Neural crest cell (in vitro differentiated cells): ENCODE measurements around the gene MAP4K4. TPM values are rescaled to one million over a fixed set of nuclear protein-coding genes. Genes with fewer than 3 reads are reported as not detected.

ENCODE experiments used
- DNase-seq: peaks from one replicate; pipeline ENCODE4 v3.0.0; 2021; ENCODE audit warnings: low read depth, mixed read lengths, low spot score
- H3K27ac Mint-ChIP-seq: one replicate; pipeline ENCODE4 v1.8.0; 2021; ENCODE audit warnings: mild to moderate bottlenecking, mixed read lengths; ENCODE audit not compliant: unreplicated experiment
- H3K27me3 Mint-ChIP-seq: 2 replicates; pipeline ENCODE4 v1.8.0; 2021; ENCODE audit warnings: low read depth, mild to moderate bottlenecking, mixed read lengths
- H3K36me3 Mint-ChIP-seq: 2 replicates; pipeline ENCODE4 v1.8.0; 2021; ENCODE audit warnings: low read depth, mild to moderate bottlenecking, mixed read lengths
- H3K4me1 Mint-ChIP-seq: 2 replicates; pipeline ENCODE4 v1.8.0; 2021; ENCODE audit warnings: mixed read lengths
- H3K4me3 Mint-ChIP-seq: one replicate; pipeline ENCODE4 v1.8.0; 2021; ENCODE audit warnings: mild to moderate bottlenecking, mixed read lengths
- H3K9me3 Mint-ChIP-seq: 2 replicates; pipeline ENCODE4 v1.8.0; 2021; ENCODE audit warnings: mixed read lengths
- total RNA-seq: library from RNA; stranded (reverse); gene quantifications from 2 replicates; pipeline ENCODE4 v1.2.1, GENCODE V29; 2021
- TF ChIP-seq, protein P1 (sequence below): fragments of 200-600 bp; sonication (generic); conservative IDR thresholded peaks from 2 replicates; pipeline ENCODE4 v1.5.0; 2021; ENCODE audit warnings: antibody characterized with exemption, mild to moderate bottlenecking

MAP4K4 gene
- total RNA-seq, 1 donor from 2014 or later, result 209 TPM

DNA sequence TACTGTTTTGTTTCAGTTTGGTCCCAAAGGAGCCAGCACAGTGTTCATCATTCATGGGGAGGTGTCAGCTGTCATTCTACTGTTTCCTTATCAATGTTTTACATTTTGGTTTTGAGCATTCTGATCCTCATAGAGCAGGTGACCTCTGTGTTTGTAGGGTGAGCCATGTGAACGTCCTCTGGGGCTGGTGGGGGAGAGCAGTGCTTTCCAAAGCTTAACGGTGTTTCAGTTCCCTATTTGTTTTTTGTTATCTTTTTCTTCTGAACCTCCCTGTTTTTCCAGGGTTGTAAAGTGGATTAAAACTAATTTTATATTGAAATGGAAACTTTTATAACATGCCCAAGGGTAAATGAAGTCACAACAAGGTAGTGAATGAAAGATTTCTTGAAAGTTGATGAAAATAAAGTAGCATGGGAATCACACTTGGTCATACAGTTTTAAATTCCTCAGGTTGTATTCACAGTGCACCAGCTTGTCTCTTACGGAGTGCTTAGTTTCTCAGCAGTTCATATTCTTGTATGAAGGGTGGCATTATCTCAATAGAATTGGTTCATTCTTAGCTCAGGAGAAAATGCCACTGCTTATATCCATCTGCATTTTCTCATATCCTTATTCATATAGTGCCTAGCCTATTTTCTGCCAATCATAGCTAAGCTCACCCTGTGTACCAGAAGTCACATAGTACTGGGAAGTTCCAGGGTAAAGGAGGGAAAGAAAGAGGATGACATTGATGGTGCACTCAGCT, 54.5 kb downstream of the MAP4K4 start:
- DNase-seq, result no peak
- Mint-ChIP-seq H3K27ac (no peak overlapping the region), H3K4me1 (peaks cover 61% of the 10 kb centered on the region), H3K9me3 (no peaks in the 10 kb centered on the region), H3K4me3 (peak overlapping the region; percentile 73), H3K36me3 (peaks cover 7% of the 10 kb centered on the region), H3K27me3 (no peaks in the 10 kb centered on the region)
- TF ChIP-seq, protein P1, sequence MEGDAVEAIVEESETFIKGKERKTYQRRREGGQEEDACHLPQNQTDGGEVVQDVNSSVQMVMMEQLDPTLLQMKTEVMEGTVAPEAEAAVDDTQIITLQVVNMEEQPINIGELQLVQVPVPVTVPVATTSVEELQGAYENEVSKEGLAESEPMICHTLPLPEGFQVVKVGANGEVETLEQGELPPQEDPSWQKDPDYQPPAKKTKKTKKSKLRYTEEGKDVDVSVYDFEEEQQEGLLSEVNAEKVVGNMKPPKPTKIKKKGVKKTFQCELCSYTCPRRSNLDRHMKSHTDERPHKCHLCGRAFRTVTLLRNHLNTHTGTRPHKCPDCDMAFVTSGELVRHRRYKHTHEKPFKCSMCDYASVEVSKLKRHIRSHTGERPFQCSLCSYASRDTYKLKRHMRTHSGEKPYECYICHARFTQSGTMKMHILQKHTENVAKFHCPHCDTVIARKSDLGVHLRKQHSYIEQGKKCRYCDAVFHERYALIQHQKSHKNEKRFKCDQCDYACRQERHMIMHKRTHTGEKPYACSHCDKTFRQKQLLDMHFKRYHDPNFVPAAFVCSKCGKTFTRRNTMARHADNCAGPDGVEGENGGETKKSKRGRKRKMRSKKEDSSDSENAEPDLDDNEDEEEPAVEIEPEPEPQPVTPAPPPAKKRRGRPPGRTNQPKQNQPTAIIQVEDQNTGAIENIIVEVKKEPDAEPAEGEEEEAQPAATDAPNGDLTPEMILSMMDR, result no peak

DNA sequence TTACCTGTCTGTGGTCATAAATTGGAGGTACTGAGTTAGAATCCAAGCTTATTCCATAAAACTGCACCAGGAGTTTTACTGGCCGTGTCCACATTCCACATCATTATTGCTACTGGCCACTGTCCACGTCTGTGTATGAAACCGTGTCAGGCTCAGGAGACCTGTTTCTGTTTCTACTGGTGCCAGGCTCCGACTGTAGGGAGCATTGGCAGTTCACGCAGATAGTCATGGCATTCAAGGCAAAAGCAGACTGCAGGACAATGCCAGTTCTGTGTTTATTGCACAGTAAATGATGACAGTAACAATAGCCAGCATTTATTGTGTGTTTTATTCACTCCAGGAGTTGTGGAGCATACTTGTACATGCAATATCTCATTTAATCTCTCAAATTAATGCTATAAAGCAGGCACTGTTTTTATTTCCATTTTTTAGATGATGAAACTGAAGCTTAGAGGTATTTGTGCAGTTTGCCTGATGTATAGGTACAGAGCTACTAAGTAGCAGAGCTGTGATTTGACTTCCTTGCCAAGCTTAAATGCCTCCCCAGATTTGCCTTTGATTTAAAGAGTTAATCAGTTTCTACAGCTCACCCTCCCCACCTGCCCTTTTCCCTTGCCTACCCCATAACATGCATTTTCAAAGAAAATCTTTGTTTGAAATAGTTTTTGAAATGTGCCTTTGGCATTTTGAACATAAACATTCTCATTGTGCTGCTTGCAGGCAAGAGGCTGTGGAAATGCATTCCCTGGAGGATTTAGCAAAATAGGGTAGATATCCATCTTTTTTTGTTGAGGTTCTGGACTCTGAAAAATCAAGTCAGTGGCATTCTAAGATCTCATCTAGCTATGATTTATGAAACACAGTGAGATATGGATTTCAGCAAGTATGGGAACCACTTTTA, 55.5 kb downstream of the MAP4K4 start:
- Mint-ChIP-seq H3K27ac (peak overlapping the region; percentile 38), H3K9me3 (peaks cover under 1% of the 10 kb centered on the region), H3K36me3 (peaks cover 7% of the 10 kb centered on the region), H3K4me3 (peak overlapping the region; percentile 73), H3K4me1 (peaks cover 64% of the 10 kb centered on the region), H3K27me3 (no peaks in the 10 kb centered on the region)
- DNase-seq, result no peak
- TF ChIP-seq, protein P1, result no peak

DNA sequence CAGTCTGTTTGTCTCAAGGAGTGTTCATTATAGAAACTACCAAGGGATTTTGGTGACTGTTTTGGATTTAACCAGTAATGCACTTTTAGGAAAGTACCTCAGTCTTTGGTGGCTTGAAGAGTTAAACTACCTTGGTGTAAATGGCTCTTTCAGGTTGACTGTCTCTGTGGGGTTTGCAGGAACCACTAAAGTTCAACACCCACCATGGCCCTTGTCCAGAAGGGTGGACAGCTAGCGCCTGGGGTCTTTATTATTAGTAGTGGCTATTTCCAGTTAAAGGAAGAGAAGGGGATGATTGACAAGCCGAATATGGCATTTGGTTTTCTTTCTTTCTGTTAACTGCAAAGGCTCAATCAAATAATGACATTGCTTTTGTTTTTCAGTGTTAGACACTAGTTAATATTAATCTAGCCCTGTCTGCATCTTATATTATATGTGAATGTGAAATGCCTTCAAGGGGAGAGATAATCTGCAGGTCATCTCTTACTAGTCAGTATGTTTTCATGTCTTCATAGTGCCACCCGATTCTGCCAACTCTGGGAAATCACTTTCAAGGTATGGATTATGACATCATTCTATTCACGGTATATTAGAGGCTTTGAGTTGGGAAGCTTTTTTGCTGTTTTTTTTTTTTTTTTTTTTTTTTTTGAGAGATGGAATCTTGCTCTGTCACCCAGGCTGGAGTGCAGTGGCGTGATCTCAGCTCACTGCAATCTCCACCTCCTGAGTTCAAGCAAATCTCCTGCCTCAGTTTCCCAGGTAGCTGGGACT, 56.4 kb downstream of the MAP4K4 start:
- TF ChIP-seq, protein P1, result no peak
- H3K4me1 Mint-ChIP-seq, result peaks cover 72% of the 10 kb centered on the region
- H3K36me3 Mint-ChIP-seq, result peaks cover 10% of the 10 kb centered on the region
- peak overlapping the region; percentile 46 for H3K27ac Mint-ChIP-seq
- DNase-seq, result no peak
- H3K4me3 Mint-ChIP-seq, result peak overlapping the region; percentile 73
- no peaks in the 10 kb centered on the region for H3K27me3 Mint-ChIP-seq
- peaks cover 3% of the 10 kb centered on the region for H3K9me3 Mint-ChIP-seq

DNA sequence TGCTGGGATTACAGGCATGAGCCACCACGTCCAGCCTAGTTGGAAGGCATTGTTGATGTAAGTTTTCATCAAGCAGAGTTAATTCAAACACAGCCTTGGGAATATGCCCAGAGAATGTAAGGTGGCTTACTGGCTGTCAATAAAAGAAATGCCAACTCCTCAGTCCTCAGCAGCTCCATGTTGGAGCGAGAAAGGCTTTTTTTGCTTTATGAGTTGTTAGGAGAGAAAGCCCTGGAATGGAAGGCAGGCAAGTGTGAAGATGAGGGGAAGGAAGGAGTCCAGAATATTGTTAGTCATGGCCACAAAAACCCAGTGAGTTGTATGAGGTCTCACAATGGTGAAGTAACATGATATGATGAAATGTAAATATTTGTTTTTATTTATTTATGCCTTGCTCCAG, 57.1 kb downstream of the MAP4K4 start:
- H3K4me3 Mint-ChIP-seq, result peak overlapping the region; percentile 27
- H3K9me3 Mint-ChIP-seq, result peaks cover 3% of the 10 kb centered on the region
- no peaks in the 10 kb centered on the region for H3K27me3 Mint-ChIP-seq
- H3K4me1 Mint-ChIP-seq, result peaks cover 75% of the 10 kb centered on the region
- TF ChIP-seq, protein P1, result no peak
- H3K36me3 Mint-ChIP-seq, result peaks cover 10% of the 10 kb centered on the region
- no peak overlapping the region for H3K27ac Mint-ChIP-seq
- DNase-seq, result no peak

DNA sequence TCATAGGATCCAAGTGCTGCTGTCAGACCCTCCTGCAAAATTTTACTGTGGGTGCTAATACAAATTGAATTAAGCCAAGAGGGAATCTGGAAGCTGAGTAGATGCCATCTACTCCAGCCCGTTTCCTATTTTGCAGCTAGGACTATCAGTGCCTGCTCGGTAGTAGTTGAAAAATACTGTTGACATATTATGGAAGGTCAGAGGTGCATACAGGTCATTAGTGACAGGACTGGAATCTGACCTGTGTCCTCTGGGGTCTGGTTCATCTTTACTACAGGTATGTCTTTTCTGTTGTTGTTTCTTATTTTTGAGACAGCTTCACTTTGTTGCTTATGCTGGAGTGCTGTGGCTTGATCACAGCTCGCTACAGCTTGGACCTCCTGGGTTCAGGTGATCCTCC, 58.8 kb downstream of the MAP4K4 start:
- Mint-ChIP-seq H3K27me3 (no peaks in the 10 kb centered on the region), H3K4me1 (peaks cover 71% of the 10 kb centered on the region), H3K36me3 (peaks cover 7% of the 10 kb centered on the region), H3K27ac (no peak overlapping the region), H3K9me3 (peaks cover 3% of the 10 kb centered on the region), H3K4me3 (no peak overlapping the region)
- DNase-seq, result no peak
- TF ChIP-seq, protein P1, result no peak
